HepG2 (cell line): ENCODE data around the gene SMARCA2. TPM values are rescaled to one million over a fixed set of nuclear protein-coding genes. Genes with fewer than 3 reads are reported as not detected.

Experiments
- GMEB2 ChIP-seq: IDR thresholded peaks from 2 replicates; pipeline ENCODE4 v1.6.1; 2016; ENCODE audit warnings: missing biosample characterization, missing genetic modification reagents, low read depth
- MYNN ChIP-seq: sonication (generic); formaldehyde crosslinking; IDR thresholded peaks from 2 replicates; pipeline ENCODE4 v1.4.0; 2020; ENCODE audit warnings: mild to moderate bottlenecking, low read depth, missing genetic modification reagents
- PITX1 ChIP-seq: sonication (generic); formaldehyde crosslinking; IDR thresholded peaks from 2 replicates; pipeline ENCODE4 v1.5.1; 2020; ENCODE audit warnings: mild to moderate bottlenecking, missing genetic modification reagents
- SIN3B ChIP-seq: fragments of 150-350 bp; IDR thresholded peaks from 2 replicates; pipeline ENCODE4 v1.6.1; 2014; ENCODE audit warnings: low read length
- TBX3 ChIP-seq: fragments of 450-650 bp; IDR thresholded peaks from 2 replicates; pipeline ENCODE4 v1.6.1; 2017; ENCODE audit warnings: antibody characterized with exemption, mild to moderate bottlenecking, inconsistent platforms, borderline replicate concordance
- TFE3 ChIP-seq: IDR thresholded peaks from 2 replicates; pipeline ENCODE4 v1.6.1; 2016
- ZNF512B ChIP-seq: sonication (generic); formaldehyde crosslinking; IDR thresholded peaks from 2 replicates; pipeline ENCODE4 v1.5.1; 2020; ENCODE audit warnings: missing genetic modification reagents, mild to moderate bottlenecking, borderline replicate concordance
- polyA plus RNA-seq, 8 experiments: library from polyadenylated mRNA; depleted of rRNA in 3 of 8; stranded (reverse) in 7 of 8; unstranded in 1 of 8; fragments of >200 nt; fragmentation: Illumina TruSeq in 4 of 8; extraction: Trizol in 4 of 8; gene quantifications; 2 replicates each; pipeline versions ENCODE4 v1.2.1 to v1.2.3, GENCODE V29; 2011 to 2016; ENCODE audit warnings: low read depth in 4 of 8, missing spikeins in 1 of 8, mixed read lengths in 1 of 8; ENCODE audit not compliant: insufficient read depth in 1 of 8
- total RNA-seq, 5 experiments: library from RNA; depleted of rRNA; stranded (reverse); fragments of >200 nt; fragmentation: Illumina TruSeq; extraction: Trizol; gene quantifications; 2 replicates each; pipeline ENCODE4 v1.2.3, GENCODE V29; 2016; ENCODE audit warnings: low read depth in 1 of 5

SMARCA2 gene
- total and polyA plus RNA-seq, 2 of the 13 experiments (the other 11 are each of a cell fraction or from before 2014, with no cell fraction given): 22.5 to 23.7 TPM

GRCh38 chr9:2234371-2234893 lies 219.3 kb downstream of the SMARCA2 start (continued):
- TF ChIP-seq SIN3B: no peak
- no peak for TF ChIP-seq PITX1 (CRISPR knock-in tag)
- no peak for TF ChIP-seq TBX3
- TF ChIP-seq TFE3 (CRISPR knock-in tag): no peak
- TF ChIP-seq GMEB2 (CRISPR knock-in tag): no peak
- no peak for TF ChIP-seq ZNF512B
- TF ChIP-seq MYNN (CRISPR knock-in tag): no peak
- TF ChIP-seq, all 625 proteins: peak for 0
